Endothelial cell of hepatic sinusoid (primary cell): ENCODE results near the gene DGKG.

Experiments used
- in situ Hi-C: cut with HindIII; loops from 2 replicates; pipeline ENCODE4 v1.10.0; 2017; ENCODE audit warnings: low sequenced_read_pairs

DGKG gene

DNA sequence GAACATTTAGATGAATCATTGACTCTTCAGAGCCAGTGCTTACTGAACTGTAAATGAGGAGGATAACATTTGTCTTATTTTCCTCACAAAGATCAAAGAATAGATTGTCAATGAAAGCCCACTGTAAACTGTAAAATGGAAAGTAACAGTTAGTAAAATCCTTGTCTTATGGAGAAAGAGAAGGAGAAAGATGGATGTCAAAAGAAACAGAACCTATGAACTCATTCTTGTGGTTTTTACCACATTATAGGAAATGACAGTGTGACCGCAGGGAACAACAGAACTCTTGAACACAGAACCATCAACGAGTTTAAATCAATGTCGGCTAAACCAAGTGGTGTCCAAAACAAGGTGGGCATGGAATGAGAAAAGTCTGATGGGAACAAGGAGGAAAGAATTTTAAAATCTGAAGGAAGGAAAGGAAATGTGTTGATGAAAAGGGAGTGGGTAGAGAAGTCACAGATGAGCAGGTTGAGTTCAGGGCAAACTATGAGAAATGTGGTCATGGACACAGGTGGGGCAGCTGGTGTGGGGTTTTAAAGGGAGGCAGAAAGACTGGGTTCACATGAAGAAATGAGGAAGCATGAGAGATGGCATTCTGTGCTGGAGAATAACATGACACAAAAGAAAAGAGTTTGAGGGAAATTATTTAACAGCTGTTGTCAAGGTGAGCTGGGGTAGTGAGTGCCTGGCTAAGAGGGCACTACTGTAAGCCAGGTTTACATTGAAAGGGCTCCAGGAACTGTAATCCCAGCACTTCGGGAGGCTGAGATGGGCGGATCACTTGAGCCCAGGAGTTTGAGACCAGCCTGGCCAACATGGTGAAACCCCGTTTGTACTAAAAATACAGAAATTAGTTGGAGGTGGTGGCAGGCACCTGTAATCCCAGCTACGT, 210.7 kb downstream of the DGKG start:
- in situ Hi-C loops, result no loop called here

DNA sequence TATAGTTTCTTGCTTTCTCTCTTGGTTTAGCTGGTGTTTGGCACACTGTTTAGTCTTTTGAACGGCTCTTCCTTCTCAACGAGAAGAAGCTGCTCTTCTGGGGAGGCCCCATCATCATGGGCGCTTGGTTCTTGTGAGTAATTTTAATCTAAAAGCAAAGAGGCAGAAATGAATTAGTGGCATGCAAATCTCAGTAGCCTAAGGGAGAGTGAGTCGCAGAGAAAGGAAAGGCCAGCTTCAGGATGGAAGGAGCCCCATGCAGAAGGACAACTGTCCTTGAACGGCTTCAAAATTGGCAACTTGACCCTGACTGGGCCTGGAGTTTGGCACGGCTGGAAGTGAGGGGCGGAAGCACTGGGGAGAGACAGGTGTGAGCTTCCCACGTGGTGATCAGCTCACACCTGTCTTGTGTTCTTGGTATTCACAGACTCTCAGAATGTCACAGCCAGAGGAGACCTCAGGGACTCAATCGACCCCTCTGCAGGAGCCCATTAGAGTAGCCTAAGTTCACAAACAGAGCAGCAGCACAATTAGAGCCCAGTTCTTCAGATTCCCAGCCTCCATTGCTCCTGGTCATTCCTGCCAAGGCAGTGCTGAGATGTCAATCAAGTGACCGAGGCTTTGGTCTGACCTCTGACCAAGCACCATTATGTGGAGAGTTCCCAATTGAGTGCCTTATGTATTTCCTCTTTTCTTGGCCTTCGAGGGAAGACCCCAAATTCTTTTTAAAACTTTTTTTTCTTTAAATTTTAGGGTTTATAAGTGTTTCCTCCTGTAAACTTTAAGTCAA, 211.8 kb downstream of the DGKG start:
- in situ Hi-C loops, result no loop called here

DNA sequence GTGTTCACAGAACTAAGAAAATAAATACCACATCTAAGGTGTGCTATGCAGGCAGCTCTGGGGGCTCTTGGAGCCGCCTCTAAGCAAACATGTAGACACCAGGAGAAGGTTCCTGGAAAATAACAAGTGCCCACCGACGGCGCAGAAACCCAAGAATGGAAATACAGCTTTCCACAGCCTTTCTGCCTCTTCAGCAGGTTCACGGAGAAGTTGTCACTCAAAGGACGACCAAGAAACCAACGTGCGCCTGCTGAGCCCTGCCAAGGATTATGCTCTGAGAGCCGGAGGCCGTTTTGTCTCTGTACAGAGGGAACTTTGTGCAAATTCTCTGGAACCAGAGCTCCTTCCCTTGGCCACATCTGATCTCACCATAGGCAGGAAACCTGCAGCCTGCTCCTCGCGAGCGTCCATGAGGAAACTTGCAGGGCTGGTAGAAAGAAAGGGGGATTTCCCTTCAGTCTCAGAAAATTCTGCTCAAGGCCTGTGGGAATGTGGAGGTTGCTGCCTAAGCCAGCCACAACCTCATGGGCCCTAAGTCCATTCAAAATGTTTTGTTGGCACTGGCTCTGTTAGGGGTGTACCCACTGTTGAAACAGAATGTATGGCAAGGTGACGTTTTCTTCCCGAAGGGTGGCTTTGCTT, 212.6 kb downstream of the DGKG start:
- in situ Hi-C loops, result no loop called here

DNA sequence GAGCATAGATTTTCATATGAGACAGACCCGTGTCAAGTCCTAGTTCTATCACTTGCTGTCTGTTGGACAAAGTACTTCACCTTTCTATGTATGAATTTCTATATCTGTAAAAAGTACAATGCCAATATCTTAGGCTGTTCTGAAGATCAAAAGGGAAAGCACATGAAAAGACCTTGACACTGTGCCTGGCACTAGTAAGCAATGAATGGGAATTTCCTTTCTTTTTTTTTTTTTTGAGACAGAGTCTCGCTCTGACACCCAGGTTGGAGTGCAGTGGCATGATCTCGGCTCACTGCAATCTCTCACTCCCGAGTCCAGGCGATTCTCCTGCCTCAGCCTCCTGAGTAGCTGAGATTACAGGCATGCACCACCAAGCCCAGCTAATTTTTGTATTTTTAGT, 217.8 kb downstream of the DGKG start:
- in situ Hi-C loops, result no loop called here

DNA sequence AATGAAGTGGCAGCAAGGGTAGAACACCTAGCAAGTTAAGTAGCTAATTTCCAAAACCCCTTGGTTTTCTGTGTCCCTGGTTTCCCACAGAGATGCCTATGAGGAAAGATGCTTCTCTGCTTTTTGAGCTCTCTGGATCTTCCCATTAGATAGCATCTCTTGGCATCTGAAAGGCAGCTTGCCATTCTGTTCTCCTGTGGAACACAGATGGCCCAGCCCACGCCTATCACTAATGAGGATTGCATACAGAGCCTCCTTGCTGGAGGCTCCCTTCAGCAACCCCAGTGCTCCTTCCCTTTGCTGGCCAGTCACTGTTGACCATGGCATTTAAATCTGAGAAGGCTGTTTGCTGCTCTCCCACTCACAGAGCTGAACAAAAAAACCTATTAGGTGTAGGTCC, 218.8 kb downstream of the DGKG start:
- in situ Hi-C loops, result no loop called here

DNA sequence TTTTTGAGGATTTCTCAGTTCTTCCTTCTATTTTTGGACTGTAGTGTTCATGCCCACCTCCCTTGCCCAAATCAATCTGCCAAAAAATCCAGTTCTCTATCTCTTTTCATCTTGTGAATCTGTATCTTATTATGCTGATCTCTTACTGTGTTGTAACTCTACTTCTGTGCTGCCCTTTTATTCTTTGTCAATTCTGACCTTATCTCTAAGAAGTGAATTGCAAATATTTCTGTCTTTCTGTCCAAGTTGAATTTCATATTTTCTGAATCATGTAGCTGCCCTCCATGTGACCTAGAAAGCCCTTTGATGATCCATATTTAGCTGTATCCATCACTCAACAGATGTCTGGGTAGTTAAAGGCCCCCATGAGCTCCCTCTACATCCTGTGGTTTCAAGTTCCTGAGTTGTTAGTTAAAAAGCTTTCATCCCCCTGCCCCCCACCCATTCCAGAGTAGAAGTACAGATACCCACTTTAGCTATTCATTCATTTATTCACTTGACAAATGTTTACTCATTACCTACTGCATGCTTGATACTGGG, 219.6 kb downstream of the DGKG start:
- in situ Hi-C loops, result no loop called here

DNA sequence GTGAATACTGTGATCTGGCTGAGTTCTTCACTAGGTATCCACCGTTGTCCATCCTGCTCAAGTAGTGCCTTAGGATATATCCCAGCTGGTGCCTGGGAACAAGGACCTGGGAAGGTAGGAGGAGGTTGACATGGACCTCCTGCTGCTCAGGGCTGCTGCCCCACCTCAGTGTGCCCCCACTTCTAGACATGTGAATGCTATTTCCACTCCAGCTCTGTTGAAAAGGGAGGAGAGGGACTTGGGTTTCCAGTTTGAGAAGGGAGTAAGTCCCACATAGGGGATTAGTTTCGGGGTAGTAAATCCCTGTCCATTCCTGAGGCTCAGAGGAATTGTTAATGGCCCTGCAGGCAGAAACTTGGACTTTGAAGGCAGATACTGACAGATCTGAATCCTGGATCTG, 220.2 kb downstream of the DGKG start:
- in situ Hi-C loops, result no loop called here

DNA sequence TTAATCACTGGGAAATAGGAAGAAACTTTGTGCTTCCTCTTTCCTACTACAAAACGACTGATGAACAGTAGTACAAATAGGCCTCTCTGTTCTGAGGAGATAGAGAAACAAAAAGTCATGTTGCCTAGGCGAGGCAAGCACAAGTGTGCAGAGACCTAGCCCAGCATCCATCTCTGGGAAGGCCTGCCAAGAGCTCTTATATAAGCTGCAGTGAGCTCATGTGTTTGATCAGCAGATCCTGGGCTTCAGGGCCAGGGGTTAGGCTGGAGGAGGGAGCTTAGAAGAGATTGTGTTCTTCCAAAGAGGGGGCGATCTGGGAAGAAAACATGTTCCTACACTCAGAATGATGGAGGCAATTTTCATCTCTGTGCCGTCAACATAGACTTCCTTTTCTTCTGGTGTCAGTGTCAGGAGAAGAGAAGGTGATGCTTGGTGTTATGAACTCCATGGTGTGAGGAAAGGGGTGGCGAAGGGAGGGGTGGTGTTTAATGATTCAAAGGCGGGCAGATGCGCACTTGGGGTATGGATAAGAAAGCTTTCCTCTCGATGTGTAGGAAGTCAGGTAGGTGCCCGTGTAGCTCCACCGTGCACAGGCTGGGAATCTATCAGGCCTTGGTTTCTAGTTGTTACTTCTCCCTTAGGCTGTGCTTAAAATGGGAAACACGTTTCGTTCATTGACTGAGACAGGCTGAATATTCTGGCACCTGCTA, 223.6 kb downstream of the DGKG start:
- in situ Hi-C loops, result no loop called here

DNA sequence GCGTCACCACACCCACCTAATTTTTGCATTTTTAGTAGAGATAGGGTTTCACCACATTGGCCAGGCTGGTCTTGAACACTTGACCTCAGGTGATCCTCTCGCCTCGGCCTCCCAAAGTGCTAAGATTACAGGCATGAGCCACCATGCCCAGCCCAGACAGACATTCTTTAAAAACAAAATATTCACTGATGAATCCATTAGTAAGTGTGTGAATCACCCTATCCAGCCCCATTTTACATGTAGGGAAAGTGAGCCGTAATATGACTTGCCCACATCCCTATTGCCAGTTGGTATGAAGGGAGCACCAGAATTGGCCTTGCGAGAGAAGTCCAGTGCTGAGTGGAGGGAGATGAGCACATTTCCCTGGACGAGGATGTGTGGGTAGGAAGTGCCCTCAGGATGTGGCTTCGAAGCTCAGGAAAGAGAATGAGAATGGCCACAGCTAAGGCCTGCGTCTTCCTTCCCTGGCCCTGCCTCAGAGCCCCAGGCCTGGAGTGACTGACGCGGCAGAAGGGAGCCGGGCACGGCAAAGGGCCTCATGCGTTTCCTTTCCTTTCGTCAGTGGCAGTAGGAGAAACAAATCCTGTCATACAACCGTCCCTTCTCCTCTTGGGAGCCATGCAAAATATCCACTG, 224.9 kb downstream of the DGKG start:
- in situ Hi-C loops, result no loop called here

DNA sequence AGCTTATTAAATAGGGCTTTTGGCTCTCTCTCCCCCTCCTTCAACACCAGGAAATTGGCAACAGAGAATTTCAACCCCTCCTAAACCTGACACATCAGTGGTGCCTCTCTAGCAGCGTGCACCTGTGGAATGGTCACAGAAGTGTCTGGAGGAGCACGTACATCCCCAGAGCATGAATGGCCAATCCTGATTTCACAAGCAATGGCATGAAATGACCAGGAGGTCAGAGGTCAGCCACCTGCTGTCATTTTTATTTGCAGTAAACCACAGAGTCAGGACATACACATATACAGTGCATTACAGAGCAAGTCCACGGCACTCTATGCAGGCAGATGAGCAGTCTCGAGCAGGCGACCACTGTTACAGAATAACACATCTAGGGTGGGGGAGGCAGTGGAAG, 228.1 kb downstream of the DGKG start:
- in situ Hi-C loops, result no loop called here

DNA sequence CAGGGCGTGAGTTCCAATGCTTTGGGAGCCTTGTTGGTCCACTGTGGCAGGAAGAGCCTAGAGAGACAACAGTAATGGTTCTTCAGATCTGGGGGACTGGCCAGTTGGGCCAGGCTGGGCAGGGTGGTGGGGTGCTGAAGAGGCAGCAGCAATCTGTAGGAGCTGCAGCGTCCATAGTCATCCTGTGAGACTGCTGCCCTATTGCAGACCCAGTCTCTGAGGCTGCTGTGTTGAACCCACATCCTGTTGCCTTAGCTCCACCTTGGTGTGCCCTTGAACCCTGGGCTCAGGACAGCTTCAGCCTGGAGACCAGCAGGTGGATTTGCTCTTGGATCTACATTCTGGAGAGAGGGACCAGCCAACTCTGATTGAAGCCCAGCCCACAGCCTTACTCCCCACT, 229.5 kb downstream of the DGKG start:
- in situ Hi-C loops, result no loop called here

DNA sequence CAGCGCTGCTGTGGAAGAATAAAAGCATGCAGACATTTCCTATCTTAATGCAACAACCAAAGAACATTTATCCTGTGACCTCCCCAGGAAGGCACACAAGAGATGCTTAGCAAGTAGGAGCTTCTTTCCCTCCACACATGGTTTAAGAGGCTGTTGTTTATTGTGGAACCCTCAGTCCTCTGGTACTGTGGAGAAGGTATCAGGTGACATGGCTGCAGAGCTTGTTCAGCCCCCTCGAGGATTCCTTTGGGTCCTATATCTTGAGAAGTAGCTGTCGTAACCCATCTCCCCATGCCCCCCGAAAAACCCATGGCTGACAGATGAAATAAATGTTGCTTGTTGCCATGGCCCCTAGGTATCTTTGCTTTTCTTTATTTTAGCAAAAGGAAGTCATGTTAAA, 232.8 kb downstream of the DGKG start:
- in situ Hi-C loops, result no loop called here

DNA sequence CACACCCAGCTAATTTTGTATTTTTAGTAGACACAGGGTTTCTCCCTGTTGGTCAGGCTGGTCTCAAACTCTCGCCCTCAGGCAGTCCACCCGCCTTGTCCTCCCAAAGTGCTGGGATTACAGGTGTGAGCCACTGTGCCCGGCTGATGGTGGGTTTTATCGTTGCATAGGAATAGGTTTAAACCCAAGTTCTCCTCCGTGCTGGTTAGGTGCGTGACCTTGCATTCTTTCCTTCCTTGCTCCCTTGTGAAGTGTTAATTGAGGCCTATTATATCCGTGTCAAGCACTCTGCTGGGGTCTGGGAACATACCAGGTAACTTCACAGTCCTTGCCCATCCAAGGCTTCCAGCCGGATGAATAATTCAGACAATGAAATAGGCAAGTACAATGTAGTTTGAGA, 233.9 kb downstream of the DGKG start:
- in situ Hi-C loops, result no loop called here

DNA sequence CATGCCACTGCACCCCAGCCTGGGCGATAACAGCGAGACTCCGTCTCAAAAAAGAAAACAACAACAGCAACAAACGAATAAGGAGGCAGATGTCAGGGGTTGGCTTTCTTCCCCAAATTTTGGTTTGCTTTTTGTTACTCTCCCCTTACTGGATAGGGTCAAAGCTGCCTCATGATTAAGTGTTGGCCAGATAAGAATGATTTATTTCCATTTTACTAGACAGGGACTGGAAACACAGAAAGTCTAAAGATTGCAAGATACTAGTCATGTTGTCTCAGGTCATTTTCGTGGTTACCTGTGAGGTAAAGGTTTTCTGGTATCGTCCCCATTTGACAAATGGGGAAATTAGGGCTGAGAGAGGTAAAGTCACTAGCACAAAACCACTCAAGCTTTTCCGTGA, 234.6 kb downstream of the DGKG start:
- in situ Hi-C loops, result no loop called here

DNA sequence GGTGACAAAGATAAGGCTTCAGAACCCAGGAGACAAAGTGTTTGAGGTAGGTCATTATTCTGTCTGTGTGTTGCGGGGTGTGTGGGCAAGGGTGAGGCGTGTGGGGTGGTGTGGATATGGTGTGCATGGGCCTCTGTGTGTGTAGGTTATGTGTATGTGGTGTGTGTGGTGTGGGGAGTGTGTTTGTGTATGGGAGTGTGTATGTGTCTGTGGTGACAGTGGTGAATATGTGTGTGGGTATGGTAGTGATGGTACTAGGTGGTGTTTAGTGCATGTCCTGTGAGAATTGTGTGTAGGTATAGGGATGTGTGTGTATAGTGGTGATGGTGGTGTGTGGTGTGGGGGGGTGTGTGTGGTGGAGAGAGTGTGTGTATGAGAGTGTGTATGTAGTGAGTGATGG, 236.9 kb downstream of the DGKG start:
- in situ Hi-C loops, result no loop called here

DNA sequence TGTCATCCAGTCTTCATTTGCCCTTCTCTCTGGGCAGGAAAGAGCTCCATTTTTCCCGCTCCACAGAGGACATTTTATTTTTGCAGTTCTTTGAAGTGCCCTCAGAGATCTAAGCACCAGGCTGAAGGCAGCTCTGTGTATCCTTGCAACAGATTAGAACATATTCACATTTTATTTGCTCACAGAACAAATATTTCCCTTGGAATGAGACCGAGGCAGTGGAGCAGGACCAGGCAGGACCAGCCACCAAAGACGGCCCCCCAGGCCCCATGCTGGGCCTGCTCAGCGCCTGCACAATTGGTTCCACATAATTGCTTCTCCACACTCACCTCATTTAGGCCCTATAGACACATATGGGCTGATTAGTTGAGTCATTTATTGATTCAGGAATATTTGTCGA, 237.4 kb downstream of the DGKG start:
- in situ Hi-C loops, result no loop called here

DNA sequence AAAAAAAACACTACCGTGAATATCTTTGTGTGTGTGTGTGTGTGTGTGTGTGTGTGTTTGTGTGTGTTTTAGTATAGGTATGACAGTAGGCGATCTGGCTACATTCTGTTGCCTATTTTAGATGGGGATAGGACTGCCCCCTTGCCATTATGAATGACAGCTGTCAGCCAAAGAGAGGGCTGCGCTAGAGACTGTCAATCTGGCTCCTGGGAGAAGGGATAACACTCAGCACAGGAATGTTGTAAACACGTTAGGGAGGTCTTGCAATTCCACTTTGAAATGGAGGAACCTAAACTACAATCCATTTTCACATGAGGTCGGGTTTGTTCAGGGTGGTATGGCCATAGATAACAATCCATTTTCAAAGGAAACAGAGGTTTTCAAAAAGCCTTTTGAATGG, 239.0 kb downstream of the DGKG start:
- in situ Hi-C loops, result no loop called here

DNA sequence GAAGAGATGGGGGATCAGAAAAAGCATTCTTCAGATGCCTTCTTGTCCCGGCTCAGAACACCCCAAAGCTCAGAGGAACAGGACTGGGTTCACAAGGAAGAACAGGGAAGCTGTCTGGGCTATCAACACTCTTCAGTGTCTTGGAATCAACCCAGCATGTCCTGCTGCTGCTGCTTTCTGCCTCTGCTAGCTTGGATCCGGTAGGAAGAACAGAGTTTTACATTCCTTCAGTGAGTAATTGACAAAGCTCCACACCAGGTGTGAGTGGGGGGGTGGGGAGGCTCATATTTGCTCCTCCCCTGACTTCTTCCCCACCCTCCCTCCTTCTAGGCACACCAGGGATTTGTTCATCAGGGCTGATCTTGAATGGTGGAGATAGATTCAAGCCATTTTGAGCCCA, 240.1 kb downstream of the DGKG start:
- in situ Hi-C loops, result no loop called here

DNA sequence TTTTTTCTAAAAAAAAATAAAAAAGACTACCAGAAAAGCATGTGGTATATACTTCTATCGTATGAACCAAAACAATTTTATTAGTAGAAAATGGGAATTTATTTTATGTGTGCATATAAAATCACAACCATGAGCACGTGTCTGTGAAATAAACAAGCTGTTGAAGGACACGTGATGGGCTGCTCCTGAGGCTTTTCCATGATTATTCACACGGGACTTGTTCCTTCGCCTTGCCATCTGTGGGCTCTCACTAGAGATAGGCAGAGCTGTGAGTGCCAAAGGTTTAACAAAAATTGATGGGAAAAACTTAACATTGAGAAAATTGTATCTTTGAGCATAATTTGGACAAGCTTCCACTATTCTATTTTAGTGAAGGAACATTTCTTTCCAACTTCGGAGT, 240.8 kb downstream of the DGKG start:
- in situ Hi-C loops, result no loop called here

DNA sequence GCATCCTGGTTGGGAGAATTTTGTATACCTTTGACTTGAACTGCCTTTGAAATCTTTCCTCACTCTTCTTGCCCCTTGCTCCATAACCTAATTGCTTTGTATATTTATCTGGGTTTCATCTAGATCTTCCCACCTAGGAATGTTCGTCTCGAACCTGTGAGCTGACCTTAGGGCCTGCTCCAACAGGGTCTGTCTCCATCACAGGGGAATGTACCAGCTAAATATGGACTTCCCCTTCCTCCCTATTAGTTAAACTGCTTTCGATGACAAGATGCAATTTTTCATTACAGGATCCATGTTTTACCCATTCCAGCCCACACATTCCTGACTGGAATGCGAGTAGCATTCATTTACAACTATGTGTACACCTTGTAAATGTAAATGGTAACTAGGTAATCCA, 242.5 kb downstream of the DGKG start:
- in situ Hi-C loops, result no loop called here
